Pulmonary artery endothelial cell (primary cell): Measurements from ENCODE around the gene DACT2. TPM values are rescaled to one million over a fixed set of nuclear protein-coding genes. Genes with fewer than 3 reads are reported as not detected.

Experiments
- DNase-seq: peaks from one replicate; pipeline ENCODE4 v3.0.0-alpha.2; 2011; ENCODE audit warnings: low read depth, low spot score
- total RNA-seq: library from RNA; depleted of rRNA; stranded (reverse); fragments of >200 nt; gene quantifications from 2 replicates; pipeline ENCODE4 v1.2.3, GENCODE V29; 2014

DACT2 gene
- total RNA-seq, 1 donor from 2014 or later: not detected

DNA sequence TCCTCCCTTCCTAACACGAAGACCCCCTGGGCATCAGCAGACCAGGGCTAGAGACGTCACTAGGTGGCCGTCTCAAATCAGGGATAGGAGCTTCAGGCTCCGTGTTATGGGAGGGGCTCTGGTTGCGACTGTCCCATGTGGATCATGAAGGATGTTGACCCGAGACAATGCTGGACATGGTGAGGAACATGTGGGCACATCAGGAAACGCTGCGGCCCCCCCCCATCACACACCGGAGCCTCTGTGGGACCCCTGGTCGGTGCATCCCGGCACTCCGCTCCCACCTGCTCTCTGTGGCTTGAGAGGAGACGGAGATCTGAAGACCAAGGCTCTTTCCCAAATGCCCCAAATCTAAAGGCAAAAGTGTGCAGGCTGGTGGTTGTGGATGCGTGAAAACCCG lies 54.2 kb downstream of the DACT2 start:
- DNase-seq: no peak

- DNase-seq: no peak
Measured at GRCh38 chr6:168264593-168265335, 54.8 kb downstream of the DACT2 start.

GRCh38 chr6:168263351-168263905 lies 56.1 kb downstream of the DACT2 start:
- DNase-seq: no peak

DNA sequence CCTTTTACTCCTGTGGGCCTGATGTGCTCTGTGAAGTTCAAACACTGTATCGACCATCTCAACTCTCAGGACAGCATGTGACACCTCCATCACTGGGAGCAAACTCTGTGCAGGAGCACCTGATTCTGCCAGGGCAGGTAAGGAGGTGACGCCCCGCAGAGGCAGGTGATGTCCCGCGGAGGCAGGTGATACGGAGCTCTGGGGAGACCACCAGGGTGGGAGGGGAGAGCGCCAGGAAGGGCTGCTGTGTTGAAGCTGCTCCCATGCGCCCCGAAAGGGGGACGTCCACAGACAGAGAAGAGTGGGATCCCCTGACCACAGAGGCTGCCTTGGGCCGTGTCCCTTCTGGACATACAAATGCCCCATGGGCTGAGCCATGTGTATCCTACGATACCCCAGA lies 58.3 kb downstream of the DACT2 start:
- DNase-seq: no peak

- DNase-seq: no peak
Measured at GRCh38 chr6:168260420-168260987, 59.1 kb downstream of the DACT2 start.

DNA sequence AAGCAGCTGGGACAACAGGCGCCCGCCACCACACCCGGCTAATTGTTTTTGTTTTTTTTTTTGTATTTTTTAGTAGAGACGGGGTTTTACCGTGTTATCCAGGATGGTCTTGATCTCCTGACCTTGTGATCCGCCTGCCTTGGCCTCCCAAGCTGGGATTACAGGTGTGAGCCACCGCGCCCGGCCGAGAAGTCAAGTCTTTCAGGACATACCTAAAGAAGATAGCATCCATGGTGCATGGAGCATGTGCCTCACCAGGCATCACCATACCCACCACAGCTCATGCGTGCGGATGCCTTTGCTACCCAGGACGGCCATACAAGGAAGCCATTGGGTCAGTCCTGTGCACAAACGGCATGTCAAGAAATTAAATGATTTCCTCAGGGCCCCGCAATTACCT lies 60.8 kb downstream of the DACT2 start:
- no peak for DNase-seq

DNA sequence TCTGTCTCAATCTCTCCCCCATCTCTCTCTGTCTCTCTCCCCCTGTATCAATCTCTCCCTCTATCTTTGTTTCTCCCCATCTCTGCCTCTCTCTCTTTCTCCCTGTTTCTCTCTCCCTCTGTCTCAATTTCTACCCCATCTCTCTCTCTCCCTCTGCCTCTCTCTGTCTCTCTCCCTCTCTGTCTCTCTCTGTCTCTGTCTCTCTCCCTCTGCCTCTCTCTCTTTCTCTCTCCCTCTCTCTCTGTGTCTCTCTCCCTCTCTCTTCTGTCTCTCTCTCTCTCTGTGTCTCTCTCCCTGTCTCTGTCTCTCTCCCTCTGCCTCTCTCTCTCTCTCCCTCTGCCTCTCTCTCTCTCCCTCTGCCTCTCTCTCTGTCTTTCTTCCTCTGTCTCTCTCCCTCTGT lies 62.6 kb downstream of the DACT2 start:
- DNase-seq: no peak

Other genes with a start within 250 kb of the DACT2 start
- not detected in 2 replicates for gene FRMD1, start 240.6 kb downstream of the DACT2 start, total RNA-seq
- gene SMOC2, start 121.4 kb upstream of the DACT2 start, total RNA-seq: not detected in 2 replicates